GM21515 (cell line): ENCODE results near the gene PLA2G4C.
"Not testable (repeated sequence)": the region's sequence is repeated elsewhere in the genome, so short reads cannot be mapped to it uniquely, and the experiment has no call there.

Experiments
- ATAC-seq: cut with Tn5 transposase; IDR thresholded peaks from one replicate; pipeline ENCODE4 v1.9.1; 2021; ENCODE audit not compliant: unreplicated experiment

Gene PLA2G4C

GRCh38 chr19:48111280-48111679 is 663 bp upstream of the PLA2G4C start:
- ATAC-seq: no peak

DNA sequence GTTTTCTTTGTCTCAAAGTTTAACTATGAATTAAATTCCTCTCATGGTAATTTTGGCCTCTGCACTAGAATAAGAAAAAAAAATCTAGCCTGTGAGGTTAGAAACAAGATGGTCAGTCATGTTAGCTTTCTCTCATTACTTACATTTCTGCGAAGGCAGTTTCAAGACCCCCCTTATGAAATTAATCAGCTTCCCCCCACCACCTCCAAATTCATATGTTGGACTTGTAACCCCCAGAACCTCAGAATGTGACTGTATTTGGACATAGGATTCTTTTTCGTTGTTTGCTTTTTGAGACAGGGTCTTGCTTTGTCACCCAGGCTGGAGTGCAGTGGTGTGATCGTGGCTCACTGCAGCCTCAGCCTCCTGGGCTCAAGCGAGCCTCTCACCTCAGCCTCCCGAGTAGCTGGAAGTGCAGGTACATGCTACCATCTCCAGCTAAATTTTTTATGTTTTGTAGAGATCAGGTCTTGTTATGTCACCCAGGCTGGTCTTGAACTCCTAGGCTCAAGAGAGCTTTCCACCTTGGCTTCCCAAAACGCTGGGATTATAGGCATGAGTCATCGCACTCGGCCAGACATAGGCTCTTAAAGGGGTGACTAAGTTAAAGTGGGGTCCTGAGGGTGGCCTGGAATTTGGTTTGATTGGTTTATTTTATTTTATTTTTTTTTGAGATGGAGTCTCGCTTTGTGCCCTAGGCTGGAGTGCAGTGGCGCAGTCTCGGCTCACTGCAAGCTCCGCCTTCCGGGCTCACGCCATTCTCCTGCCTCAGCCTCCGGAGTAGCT is 1.4 kb downstream of the PLA2G4C start:
- ATAC-seq: no peak

DNA sequence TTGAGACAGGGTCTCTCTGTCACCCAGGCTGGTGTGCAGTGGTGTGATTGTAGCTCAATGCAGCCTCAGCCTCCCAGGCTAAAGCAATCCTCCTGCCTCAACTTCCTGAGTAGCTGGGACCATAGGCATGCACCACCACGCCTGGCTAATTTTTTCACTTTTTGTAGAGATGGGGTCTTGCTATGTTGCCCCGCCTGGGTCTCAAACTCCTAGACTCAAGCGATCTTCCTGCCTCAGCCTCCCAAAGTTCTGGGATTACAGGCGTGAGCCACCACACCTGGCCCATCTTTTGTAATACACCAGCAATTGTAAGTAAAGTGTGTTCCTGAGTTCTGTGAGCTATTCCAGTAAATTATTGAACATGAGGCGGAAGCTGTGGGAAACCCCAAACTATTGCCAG is 6.7 kb downstream of the PLA2G4C start:
- ATAC-seq: no peak

- no peak for ATAC-seq
Observed at GRCh38 chr19:48102870-48103751, 7.5 kb downstream of the PLA2G4C start.

DNA sequence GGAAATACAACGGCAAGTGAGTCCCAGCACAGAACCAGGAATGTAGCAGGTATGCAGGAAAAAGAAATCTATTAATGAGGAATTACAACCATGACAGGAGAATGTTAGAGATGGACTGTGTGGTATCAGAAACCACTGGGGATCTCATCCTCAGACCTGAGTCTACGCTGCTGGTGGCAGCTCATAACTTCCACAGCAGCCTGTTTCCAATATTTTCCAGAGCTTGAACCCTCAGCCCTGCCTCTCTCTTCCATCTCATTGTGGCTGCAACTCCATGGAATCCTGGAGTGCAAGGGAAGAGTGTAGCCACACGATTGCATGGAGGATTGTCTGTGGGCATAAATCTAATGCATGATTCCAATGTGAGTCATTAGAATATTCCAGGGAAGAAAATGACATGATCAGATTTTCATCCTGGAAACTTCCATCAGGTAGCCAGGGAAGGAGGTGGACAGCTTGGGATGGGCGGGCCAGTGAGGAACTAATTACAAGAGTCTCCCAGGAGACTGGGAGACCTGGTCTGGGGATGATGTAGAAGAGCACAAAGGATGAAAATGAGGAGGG is 14.9 kb downstream of the PLA2G4C start:
- ATAC-seq: no peak

DNA sequence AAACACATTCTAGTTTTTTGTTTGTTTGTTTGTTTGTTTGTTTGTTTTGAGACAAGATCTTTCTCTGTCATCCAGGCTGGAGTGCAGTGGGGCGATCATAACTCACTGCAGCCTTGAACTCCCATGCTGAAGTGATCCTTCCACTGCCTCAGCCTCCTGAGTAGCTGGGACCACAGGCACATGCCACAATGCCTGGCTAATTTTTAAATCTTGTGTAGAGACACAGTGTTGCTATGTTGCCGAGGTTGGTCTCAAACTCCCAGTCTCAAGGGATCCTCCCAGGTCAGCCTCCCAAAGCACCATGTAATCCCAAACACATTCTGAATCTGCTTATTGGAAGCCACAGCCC is 15.8 kb downstream of the PLA2G4C start:
- ATAC-seq: no peak

DNA sequence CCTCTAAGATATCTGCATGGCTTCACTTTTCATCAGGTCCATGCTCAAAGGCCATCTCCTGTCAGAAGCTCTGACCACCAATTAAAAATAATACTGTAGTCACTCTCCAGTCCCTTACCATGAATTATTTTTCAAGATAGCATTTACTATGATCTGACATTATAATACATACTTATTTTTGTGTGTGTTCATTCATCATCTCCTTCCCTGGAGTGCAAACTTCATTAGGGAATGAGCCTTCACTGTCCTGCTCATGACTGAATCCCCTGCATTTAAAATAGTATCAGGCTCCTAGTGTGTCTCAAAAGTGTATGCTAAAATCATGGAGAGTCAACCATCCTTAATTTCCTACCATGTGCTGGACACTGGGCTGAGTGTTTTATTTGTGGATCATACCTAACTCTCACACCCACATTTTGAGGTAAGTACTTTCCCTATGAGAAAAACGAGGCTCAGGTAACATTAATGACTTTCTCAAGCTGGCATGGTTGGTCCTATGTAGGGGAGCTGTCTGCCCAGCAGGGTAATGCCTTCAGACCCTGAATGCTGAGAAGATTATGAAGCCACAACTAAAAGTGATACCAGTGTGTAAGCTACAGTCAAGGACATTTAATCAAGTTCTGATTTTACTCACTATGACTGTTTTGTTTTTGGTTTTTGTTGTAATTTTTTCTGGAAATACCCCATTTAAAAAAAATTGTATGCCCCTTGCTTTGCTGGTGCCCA is 16.3 kb downstream of the PLA2G4C start:
- ATAC-seq: no peak

- not testable (repeated sequence) for ATAC-seq
Observed at GRCh38 chr19:48091111-48091718, 19.4 kb downstream of the PLA2G4C start.

DNA sequence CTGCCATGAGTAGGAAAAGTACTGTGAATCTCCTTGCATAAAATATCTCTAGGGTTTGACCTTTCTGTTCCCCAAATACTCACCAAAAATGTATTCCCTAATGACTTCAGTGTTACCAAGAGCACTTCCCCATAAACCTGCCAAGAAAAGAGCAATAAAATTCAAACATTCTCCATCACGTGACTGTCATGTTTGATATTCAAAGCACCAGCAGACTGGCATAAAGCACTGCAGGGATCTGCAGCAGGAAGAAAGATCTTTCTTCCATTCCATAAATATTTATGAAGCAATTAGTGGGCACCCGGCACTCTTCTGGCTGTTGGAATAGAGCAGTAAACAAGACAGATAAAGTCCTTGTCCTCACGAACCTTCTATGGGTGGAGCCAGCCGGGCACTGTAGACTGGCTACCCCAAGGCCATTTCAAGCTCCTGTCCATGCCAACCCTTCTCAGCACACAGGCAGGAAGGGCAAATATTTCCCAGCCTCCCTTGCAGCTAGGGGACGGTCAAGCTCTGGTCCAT is 20.3 kb downstream of the PLA2G4C start:
- no peak for ATAC-seq

DNA sequence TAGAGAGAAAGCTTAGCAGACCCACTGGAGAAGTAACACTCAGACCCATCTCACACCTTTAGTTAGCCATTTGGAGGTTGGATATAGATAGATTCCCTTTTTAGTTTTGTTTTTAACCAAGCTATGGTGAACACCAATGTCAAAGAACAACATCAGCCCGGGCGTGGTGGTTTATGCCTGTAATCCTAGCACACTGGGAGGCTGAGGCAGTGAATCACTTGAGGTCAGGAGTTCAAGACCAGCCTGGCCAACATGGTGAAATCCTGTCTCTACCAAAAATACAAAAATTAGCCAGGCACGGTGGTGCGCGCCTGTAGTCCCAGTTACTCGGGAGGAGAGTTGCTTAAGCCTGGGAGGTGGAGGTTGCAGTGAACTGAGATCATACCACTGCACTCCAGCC is 21.6 kb downstream of the PLA2G4C start:
- ATAC-seq: not testable (repeated sequence)

GRCh38 chr19:48085904-48086864 is 24.4 kb downstream of the PLA2G4C start:
- no peak for ATAC-seq

DNA sequence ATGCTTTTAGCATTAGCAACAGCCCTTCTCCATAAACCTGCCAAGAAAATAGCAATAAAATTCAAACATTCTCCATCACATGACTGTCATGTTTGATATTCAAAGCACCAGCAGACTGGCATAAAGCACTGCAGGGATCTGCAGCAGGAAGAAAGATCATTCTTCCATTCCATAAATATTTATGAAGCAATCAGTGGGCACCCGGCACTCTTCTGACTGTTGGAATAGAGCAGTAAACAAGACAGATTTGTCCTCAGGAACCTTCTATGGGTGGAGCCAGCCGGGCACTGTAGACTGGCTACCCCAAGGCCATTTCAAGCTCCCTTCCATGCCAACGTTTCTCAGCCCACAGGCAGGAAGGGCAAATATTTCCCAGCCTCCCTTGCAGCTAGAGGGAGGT is 25.5 kb downstream of the PLA2G4C start:
- no peak for ATAC-seq

- no peak for ATAC-seq
Observed at GRCh38 chr19:48081106-48081505, 29.5 kb downstream of the PLA2G4C start.

GRCh38 chr19:48070177-48070769 is 40.3 kb downstream of the PLA2G4C start:
- ATAC-seq: not testable (repeated sequence)

DNA sequence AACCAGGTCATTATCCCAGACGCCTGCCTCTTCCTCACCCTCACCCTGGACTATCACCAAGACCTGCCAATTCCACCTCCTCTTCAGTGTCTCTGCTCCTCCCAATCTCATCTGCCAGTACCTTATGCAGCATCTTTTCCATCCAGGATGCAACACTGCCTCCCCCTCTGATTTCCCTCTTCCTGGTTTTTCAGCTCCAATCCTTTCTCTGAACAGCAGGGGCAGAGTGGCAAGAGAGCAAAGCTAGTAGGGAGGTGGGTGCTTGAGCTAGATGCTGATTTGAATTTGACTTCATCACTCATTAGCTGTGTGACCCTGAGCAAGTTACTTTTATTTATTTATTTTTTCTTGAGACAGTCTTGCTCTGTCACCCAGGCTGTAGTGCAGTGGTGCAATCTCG is 41.2 kb downstream of the PLA2G4C start:
- no peak for ATAC-seq

DNA sequence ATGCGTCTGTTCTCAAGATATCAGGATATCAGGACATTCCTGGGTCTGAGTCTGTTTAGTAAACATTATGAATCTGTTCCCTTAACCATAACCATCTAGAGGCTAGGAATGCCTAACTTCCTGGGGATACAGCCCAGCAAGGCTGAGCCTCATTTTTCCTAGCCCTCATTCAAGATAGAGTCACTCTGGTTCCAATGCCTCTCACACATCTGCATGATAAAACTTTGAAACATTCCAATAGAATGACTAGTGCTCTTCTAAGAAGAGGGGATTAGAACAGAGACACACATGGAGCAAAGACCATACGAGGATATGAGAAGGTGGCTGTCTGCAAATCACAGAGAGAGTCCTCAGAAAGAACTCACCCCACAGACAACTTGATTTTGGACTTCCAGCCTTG is 46.1 kb downstream of the PLA2G4C start:
- no peak for ATAC-seq

- ATAC-seq: no peak
Observed at GRCh38 chr19:48061401-48062344, 48.9 kb downstream of the PLA2G4C start.

- no peak for ATAC-seq
Observed at GRCh38 chr19:48060381-48060780, 50.2 kb downstream of the PLA2G4C start.
